NCI-H187 treated with DMSO at 0.1 percent for 48 hours (cell line): Measurements from ENCODE around the gene CSAG1.
"Not testable (repeated sequence)": the region's sequence is repeated elsewhere in the genome, so short reads cannot be mapped to it uniquely, and the experiment has no call there.

Experiments
- DNase-seq: peaks from one replicate; lab custom pipeline; 2025; lab: John Stamatoyannopoulos, UW

Gene CSAG1

GRCh38 chrX:152733261-152733975 lies at the start of gene CSAG1, which contains the start of gene MAGEA12:
TSS of gene CSAG1 (minus strand) at chrX:152733721. CDS start at chrX:152732460, 1,261 bp downstream.
TSS of gene MAGEA12 (plus strand) at chrX:152733757. CDS start at chrX:152736162, 2,405 bp downstream.
- peak; percentile 53 for DNase-seq

- not testable (repeated sequence) for DNase-seq
Observed at GRCh38 chrX:152769549-152770289, 36.2 kb upstream of the CSAG1 start, which contains the start of gene MAGEA6. TSS of gene MAGEA6 (minus strand) at chrX:152769689. CDS start at chrX:152767650, 2,039 bp downstream.

GRCh38 chrX:152766562-152766961 lies 33.0 kb upstream of the CSAG1 start:
- DNase-seq: not testable (repeated sequence)

- not testable (repeated sequence) for DNase-seq
Observed at GRCh38 chrX:152761582-152761981, 28.1 kb upstream of the CSAG1 start.

GRCh38 chrX:152759544-152759943 lies 26.0 kb upstream of the CSAG1 start:
- not testable (repeated sequence) for DNase-seq

GRCh38 chrX:152758918-152759317 lies 25.4 kb upstream of the CSAG1 start, which contains the start of gene CSAG3:
TSS of gene CSAG3 (plus strand) at chrX:152759218.
- DNase-seq: not testable (repeated sequence)

DNA sequence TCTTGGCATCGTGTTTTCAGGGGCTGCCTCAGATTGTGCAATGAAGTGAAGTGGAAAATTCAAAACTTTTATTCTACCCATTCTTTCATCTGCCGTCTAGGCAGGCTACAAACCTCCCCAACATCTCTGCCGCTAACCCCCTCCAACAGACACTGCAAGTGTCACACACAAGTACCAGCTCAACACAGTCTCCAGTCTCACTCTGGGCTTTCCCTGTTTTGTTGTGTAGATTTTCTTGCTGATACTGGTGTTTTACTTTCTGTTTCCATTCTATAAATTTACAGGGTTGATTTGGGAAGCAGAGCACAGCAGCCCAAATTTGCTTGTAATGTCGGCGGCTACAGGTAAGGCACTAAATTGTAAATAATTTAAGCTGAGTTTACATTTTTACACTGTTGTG lies 21.4 kb upstream of the CSAG1 start:
- DNase-seq: not testable (repeated sequence)

DNA sequence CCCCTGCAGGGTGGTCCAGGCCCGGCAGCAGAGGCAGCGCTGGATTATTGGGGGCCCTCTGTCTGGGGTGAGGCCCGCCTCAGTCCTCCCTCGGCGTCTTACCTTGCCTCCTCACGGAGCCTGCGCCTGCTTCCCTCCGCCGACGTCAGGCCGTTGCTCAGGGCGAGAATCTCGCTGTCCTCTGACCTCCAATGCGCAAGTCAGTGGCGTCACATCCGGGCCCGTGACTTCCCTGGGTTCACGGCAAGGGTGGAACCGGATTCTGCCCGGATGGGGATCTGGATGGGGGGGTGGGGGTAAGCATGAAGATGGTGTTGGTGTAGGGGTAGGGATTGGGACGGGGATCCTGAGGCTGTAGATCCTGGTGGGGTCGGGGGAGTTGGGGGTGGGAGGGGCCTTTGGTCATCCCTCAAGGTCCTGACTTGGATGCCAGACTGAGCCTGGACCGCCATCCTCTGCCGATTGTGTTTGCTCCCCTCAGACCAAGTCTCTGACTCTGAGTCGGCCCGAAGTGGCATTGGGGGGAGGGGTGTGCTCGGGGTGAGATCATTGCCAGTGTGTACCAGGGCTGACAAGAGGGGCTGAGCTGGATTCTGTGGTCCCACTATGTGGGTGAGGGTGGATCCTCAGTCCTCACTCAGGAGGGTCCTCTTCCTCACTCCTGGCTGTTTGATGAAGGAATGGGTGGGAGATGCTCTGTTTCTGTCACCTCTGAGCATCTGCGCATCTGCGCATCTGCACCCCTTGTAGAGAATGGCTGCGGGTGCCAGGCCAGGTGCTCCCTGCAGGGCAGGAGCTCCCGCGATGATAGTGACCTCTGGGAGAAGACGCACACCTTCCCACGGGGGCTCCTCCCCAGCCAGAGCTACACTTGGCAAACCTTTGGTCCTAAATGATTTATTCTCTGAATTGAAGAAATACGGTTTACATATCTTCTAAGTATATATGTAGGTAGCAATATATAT lies 20.4 kb upstream of the CSAG1 start, which contains the start of gene MAGEA2:
TSS of gene MAGEA2 (minus strand) at position 157 of the 965 bp plus-strand sequence. CDS start 2,479 bp downstream, outside the sequence.
- not testable (repeated sequence) for DNase-seq

GRCh38 chrX:152738560-152738959 lies 5.0 kb upstream of the CSAG1 start:
- DNase-seq: no peak

DNA sequence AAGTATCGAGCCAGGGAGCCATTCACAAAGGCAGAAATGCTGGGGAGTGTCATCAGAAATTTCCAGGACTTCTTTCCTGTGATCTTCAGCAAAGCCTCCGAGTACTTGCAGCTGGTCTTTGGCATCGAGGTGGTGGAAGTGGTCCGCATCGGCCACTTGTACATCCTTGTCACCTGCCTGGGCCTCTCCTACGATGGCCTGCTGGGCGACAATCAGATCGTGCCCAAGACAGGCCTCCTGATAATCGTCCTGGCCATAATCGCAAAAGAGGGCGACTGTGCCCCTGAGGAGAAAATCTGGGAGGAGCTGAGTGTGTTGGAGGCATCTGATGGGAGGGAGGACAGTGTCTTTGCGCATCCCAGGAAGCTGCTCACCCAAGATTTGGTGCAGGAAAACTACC lies 3.0 kb upstream of the CSAG1 start:
- DNase-seq: not testable (repeated sequence)

DNA sequence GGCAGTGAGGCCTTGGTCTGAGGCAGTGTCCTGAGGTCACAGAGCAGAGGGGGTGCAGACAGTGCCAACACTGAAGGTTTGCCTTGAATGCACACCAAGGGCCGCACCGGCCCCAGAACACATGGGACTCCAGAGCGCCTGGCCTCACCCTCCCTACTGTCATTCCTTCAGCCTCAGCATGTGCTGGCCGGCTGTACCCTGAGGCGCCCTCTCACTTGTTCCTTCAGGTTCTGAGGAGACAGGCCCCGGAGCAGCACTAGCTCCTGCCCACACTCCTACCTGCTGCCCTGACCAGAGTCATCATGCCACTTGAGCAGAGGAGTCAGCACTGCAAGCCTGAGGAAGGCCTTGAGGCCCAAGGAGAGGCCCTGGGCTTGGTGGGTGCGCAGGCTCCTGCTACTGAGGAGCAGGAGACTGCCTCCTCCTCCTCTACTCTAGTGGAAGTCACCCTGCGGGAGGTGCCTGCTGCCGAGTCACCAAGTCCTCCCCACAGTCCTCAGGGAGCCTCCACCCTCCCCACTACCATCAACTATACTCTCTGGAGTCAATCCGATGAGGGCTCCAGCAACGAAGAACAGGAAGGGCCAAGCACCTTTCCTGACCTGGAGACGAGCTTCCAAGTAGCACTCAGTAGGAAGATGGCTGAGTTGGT lies 2.5 kb upstream of the CSAG1 start:
- DNase-seq: no peak

DNA sequence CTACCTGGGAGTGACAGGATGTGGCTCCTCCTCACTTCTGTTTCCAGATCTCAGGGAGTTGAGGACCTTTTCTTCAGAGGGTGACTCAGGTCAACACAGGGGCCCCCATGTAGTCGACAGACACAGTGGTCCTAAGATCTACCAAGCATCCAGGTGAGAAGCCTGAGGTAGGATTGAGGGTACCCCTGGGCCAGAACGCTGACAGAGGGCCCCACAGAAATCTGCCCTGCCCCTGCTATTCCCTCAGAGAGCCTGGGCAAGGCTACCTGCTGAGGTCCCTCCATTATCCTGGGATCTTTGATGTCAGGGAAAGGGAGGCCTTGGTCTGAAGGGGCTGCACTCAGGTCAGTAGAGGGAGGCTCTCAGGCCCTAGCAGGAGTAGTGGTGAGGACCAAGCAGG lies 1.6 kb upstream of the CSAG1 start:
- DNase-seq: no peak

- not testable (repeated sequence) for DNase-seq
Observed at GRCh38 chrX:152734143-152734858, 780 bp upstream of the CSAG1 start.

- no peak for DNase-seq
Observed at GRCh38 chrX:152725409-152725808, 8.1 kb downstream of the CSAG1 start.

- DNase-seq: not testable (repeated sequence)
Observed at GRCh38 chrX:152713815-152714787, 19.4 kb downstream of the CSAG1 start, which contains the start of gene MAGEA2B. TSS of gene MAGEA2B (plus strand) at chrX:152714628. CDS start at chrX:152717107, 2,479 bp downstream.

- not testable (repeated sequence) for DNase-seq
Observed at GRCh38 chrX:152713195-152713594, 20.3 kb downstream of the CSAG1 start.

DNA sequence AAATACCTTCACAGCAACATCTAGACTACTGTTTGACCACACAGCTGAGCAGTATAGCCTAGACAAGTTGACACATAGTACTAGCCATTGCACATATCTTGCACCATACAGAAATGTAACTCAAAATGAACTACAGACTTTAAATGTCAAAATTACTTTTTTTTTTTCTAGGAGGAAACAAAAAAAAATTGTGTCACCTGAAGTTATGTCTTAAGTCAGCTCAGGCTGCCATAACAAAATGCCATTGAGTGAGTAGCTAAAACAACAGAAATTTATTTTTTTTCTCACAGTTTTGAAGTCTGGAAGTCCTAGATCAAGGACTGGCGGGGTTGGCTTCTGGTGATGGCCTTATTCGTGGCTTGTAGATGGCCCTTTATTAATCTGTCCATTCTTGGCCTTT lies 24.3 kb downstream of the CSAG1 start, which contains the start of gene CSAG2:
TSS of gene CSAG2 (minus strand) at position 101 of the 400 bp plus-strand sequence. CDS start 161 bp downstream, outside the sequence.
- not testable (repeated sequence) for DNase-seq

DNA sequence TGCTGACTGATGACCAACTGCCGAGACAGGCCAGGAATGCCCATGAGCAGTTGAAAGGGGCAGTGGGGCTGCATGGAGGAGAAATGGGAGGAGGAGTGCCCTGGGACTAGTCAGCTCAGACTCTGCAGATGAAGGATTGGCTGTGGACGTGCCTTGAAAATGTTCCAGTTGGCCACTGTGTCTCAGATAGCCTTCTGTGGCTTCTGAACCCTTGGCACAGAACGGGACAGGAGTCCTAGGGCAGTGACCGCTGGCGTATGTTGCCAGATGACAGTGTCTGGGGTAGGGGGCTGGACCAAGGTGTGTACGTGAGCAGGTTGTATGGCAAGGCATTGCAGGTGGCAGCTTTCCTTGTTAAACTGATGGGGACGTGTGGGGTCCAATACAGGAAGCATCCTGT lies 27.0 kb downstream of the CSAG1 start:
- not testable (repeated sequence) for DNase-seq

DNA sequence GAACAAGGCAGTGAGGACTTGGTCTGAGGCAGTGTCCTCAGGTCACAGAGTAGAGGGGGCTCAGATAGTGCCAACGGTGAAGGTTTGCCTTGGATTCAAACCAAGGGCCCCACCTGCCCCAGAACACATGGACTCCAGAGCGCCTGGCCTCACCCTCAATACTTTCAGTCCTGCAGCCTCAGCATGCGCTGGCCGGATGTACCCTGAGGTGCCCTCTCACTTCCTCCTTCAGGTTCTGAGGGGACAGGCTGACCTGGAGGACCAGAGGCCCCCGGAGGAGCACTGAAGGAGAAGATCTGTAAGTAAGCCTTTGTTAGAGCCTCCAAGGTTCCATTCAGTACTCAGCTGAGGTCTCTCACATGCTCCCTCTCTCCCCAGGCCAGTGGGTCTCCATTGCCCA lies 33.1 kb downstream of the CSAG1 start:
- not testable (repeated sequence) for DNase-seq
